Activated naive CD8-positive, alpha-beta T cell treated with anti-CD3 and anti-CD28 coated beads, Interleukin-2, amount 10 ng/mL, durations not matched to agents 7 days and 5 days (primary cell): ENCODE results near the gene BLTP3A. TPM values are rescaled to one million over a fixed set of nuclear protein-coding genes. Genes with fewer than 3 reads are reported as not detected.
"Not testable (repeated sequence)": the region's sequence is repeated elsewhere in the genome, so short reads cannot be mapped to it uniquely, and the experiment has no call there.

Experiments
- ATAC-seq: fragments of 150-1000 bp; cut with Tn5 transposase; one replicate; pipeline ENCODE4 v1.10.0; 2021; ENCODE audit warnings: low read depth, moderate library complexity
- POLR2A ChIA-PET: fragments of 350-600 bp; sonication (Branson Sonifier 250); formaldehyde crosslinking; loops from one replicate; lab custom pipeline; 2021; ENCODE audit warnings: antibody characterized with exemption; lab: Charles Lee
- DNase-seq: peaks from one replicate; pipeline ENCODE4 v3.0.0; 2021
- H3K27ac Mint-ChIP-seq: one replicate; pipeline ENCODE4 v1.8.0; 2022; ENCODE audit warnings: mild to moderate bottlenecking, mixed read lengths
- H3K27me3 Mint-ChIP-seq: one replicate; pipeline ENCODE4 v1.8.0; 2022; ENCODE audit warnings: mild to moderate bottlenecking, moderate library complexity, mixed read lengths
- H3K36me3 Mint-ChIP-seq: one replicate; pipeline ENCODE4 v1.8.0; 2021; ENCODE audit warnings: mild to moderate bottlenecking, mixed read lengths
- H3K4me1 Mint-ChIP-seq: one replicate; pipeline ENCODE4 v1.8.0; 2021; ENCODE audit warnings: mixed read lengths
- H3K4me3 Mint-ChIP-seq: one replicate; pipeline ENCODE4 v1.8.0; 2022; ENCODE audit warnings: mild to moderate bottlenecking, moderate library complexity, mixed read lengths
- H3K9me3 Mint-ChIP-seq: one replicate; pipeline ENCODE4 v1.8.0; 2021; ENCODE audit warnings: mixed read lengths
- total RNA-seq, 2 experiments: library from RNA; stranded (reverse); gene quantifications; one replicate each; pipeline ENCODE4 v1.2.3, GENCODE V29; 2021

BLTP3A gene, protein sequence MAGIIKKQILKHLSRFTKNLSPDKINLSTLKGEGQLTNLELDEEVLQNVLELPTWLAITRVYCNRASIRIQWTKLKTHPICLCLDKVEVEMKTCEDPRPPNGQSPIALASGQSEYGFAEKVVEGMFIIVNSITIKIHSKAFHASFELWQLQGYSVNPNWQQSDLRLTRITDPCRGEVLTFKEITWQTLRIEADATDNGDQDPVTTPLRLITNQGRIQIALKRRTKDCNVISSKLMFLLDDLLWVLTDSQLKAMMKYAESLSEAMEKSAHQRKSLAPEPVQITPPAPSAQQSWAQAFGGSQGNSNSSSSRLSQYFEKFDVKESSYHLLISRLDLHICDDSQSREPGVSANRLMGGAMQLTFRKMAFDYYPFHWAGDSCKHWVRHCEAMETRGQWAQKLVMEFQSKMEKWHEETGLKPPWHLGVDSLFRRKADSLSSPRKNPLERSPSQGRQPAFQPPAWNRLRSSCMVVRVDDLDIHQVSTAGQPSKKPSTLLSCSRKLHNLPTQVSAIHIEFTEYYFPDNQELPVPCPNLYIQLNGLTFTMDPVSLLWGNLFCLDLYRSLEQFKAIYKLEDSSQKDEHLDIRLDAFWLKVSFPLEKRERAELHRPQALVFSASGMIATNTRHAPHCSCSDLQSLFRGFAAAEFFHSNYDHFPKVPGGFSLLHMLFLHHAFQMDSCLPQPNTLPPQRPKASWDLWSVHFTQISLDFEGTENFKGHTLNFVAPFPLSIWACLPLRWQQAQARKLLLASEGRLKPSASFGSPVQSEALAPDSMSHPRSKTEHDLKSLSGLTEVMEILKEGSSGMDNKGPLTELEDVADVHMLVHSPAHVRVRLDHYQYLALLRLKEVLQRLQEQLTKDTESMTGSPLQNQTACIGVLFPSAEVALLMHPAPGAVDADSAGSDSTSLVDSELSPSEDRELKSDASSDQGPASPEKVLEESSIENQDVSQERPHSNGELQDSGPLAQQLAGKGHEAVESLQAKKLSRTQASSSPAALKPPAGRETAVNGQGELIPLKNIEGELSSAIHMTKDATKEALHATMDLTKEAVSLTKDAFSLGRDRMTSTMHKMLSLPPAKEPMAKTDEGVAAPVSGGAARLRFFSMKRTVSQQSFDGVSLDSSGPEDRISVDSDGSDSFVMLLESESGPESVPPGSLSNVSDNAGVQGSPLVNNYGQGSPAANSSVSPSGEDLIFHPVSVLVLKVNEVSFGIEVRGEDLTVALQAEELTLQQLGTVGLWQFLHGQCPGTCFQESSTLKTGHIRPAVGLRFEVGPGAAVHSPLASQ (N-terminal part only)
- total RNA-seq, result 10 to 100 TPM; 11.7 to 11.8 TPM

DNA sequence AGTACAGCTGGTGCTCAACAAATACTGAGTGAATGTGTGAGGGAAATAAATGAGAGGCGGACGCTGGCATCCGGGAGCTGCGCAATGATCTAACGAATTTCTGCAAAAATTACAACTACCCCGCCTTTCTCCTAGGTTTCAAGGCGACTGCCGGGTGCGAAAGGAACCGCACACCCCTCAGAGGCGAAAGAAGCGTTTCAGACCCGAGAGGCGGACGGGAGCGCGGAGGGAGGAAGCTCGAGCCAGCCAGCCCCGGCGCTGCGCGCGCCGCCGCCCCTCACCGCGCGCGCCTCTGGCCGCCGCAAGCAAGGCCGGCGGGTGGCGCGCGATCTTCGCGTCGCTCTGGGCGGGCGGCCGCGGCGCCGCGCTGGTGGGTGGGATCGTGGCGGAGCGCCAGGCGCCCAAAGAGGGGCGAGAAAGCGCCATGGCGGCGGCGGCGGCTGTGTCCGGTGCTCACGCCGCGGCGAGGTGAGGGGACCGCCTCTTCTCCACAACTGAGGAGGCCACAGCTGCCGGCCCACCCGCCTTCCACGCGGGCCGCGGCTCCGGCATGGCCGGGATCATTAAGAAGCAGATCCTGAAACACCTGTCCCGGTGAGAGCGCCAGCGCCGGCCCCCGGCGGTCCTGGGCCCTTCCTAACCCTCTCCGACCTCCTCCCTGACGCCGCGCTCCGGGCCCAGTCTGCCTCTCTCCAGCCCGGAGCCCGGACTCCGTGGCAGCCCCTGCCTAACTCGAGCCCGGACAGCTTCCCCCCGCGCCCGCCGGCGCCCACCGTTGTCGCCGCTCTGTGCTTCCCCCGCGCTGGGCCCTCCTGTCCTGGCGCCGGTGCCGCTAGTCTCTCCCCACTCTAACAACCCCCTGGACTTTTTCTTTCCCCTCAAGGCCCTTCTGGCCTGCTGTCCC is at the start of gene BLTP3A:
TSS of gene BLTP3A (plus strand) at position 383 of the 904 bp plus-strand sequence. CDS start at position 551, 168 bp downstream.
- Mint-ChIP-seq H3K9me3 (no peaks in the 10 kb centered on the region), H3K4me3 (peak within 1 kb of the TSS; percentile 87), H3K27me3 (no peaks in the 10 kb centered on the region), H3K4me1 (peaks cover 16% of the 10 kb centered on the region), H3K36me3 (no peaks in the 10 kb centered on the region), H3K27ac (peak within 1 kb of the TSS; percentile 86)
- POLR2A ChIA-PET, result interaction anchor here (0.6 to 3.1 kb wide), 11 partner anchors 12 to 367 kb away, joined by 3 to 36 read pairs (median 5); partner anchors contain the start of genes ANKS1A, ILRUN, RPS10 and SNRPC
- DNase-seq (peak; percentile 87), ATAC-seq (peak; percentile 94)

GRCh38 chr6:34742094-34742493 is 49.8 kb upstream of the BLTP3A start:
- H3K4me1 Mint-ChIP-seq, result no peaks in the 10 kb centered on the region
- H3K9me3 Mint-ChIP-seq, result no peaks in the 10 kb centered on the region
- POLR2A ChIA-PET, result no interaction called here
- ATAC-seq (no peak), DNase-seq (no peak)
- H3K36me3 Mint-ChIP-seq, result no peaks in the 10 kb centered on the region
- H3K27me3 Mint-ChIP-seq, result peaks cover 5% of the 10 kb centered on the region
- H3K4me3 Mint-ChIP-seq, result no peak overlapping the region
- no peak overlapping the region for H3K27ac Mint-ChIP-seq

DNA sequence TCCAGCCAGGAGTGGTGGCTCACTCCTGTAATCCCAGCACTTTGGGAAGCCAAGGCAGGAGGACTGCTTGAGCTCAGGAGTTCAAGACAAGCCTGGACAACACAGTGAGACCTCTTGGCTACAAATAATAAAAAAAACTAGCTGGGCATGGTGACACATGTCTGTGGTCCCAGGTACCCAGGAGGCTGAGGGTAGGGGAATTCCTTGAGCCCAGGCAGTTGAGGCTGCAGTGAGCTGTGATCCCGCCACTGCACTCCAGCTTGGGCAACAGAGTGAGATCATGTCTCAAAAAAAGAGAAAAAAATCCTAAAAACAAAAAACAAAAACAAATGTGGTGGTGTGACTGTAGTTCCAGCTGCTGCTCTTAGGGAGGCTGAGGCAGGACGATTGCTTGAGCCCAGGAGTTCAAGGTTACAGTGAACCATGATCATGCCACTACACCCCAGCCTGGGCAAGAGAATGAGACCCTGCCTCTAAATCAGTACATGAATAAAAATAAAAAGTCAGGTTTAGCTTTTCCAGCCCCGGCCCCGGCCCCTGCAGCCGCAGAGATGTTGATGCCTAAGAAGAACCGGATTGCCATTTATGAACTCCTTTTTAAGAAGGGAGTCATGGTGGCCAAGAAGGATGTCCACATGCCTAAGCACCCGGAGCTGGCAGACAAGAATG is 48.1 kb upstream of the BLTP3A start:
- H3K4me1 Mint-ChIP-seq, result no peaks in the 10 kb centered on the region
- ATAC-seq (no peak), DNase-seq (no peak)
- POLR2A ChIA-PET, result no interaction called here
- H3K9me3 Mint-ChIP-seq, result no peaks in the 10 kb centered on the region
- H3K4me3 Mint-ChIP-seq, result no peak overlapping the region
- H3K36me3 Mint-ChIP-seq, result no peaks in the 10 kb centered on the region
- peaks cover 5% of the 10 kb centered on the region for H3K27me3 Mint-ChIP-seq
- no peak overlapping the region for H3K27ac Mint-ChIP-seq

- H3K9me3 Mint-ChIP-seq, POLR2A ChIA-PET, H3K4me1 Mint-ChIP-seq, DNase-seq, H3K27me3 Mint-ChIP-seq, H3K27ac Mint-ChIP-seq, H3K36me3 Mint-ChIP-seq, ATAC-seq, H3K4me3 Mint-ChIP-seq: not testable (repeated sequence)
These were observed 47.6 kb upstream of the BLTP3A start for GRCh38 chr6:34744294-34744647.

GRCh38 chr6:34745277-34746103 is 46.4 kb upstream of the BLTP3A start:
- H3K36me3 Mint-ChIP-seq, result no peaks in the 10 kb centered on the region
- no peaks in the 10 kb centered on the region for H3K4me1 Mint-ChIP-seq
- peaks cover 2% of the 10 kb centered on the region for H3K27me3 Mint-ChIP-seq
- POLR2A ChIA-PET, result interaction anchor here (0.9 kb wide), 1 partner anchor 12 kb away, joined by 3 read pairs; the partner anchor contains the start of gene SNRPC
- H3K4me3 Mint-ChIP-seq, result no peak overlapping the region
- H3K9me3 Mint-ChIP-seq, result no peaks in the 10 kb centered on the region
- ATAC-seq (no peak), DNase-seq (no peak)
- no peak overlapping the region for H3K27ac Mint-ChIP-seq

- Mint-ChIP-seq H3K4me3 (no peak overlapping the region), H3K9me3 (no peaks in the 10 kb centered on the region), H3K4me1 (no peaks in the 10 kb centered on the region), H3K36me3 (no peaks in the 10 kb centered on the region), H3K27me3 (no peaks in the 10 kb centered on the region), H3K27ac (no peak overlapping the region)
- DNase-seq (no peak), ATAC-seq (no peak)
- POLR2A ChIA-PET, result interaction anchor here (0.9 kb wide), 1 partner anchor 11 kb away, joined by 3 read pairs; the partner anchor contains the start of gene SNRPC
These were observed 45.6 kb upstream of the BLTP3A start for GRCh38 chr6:34746104-34746846.

DNA sequence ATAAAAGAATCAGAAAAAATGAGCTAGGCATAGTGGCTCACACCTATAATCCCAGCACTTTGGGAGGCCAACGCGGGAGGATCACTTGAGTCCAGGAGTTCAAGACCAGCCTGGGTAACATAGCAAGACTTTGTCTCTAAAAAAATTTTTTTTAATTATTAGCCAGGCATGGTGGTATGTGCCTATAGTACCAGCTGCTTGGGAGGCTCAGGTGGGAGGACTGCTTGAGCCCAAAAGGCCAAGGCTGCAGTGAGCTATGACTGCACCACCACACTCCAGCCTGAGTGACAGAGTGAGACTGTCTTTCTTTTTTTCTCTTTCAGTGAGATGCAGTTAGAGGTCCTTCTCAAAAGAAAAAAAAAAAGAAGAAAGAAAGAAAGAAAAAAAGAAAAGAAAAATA is 43.1 kb upstream of the BLTP3A start:
- ATAC-seq (no peak), DNase-seq (no peak)
- no peak overlapping the region for H3K4me3 Mint-ChIP-seq
- POLR2A ChIA-PET, result no interaction called here
- H3K27ac Mint-ChIP-seq, result no peak overlapping the region
- no peaks in the 10 kb centered on the region for H3K9me3 Mint-ChIP-seq
- no peaks in the 10 kb centered on the region for H3K27me3 Mint-ChIP-seq
- H3K36me3 Mint-ChIP-seq, result no peaks in the 10 kb centered on the region
- H3K4me1 Mint-ChIP-seq, result no peaks in the 10 kb centered on the region

- not testable (repeated sequence) for H3K4me1 Mint-ChIP-seq, H3K27ac Mint-ChIP-seq, H3K4me3 Mint-ChIP-seq, H3K9me3 Mint-ChIP-seq, H3K36me3 Mint-ChIP-seq, DNase-seq, H3K27me3 Mint-ChIP-seq
- peak; percentile 49 for ATAC-seq
- POLR2A ChIA-PET, result interaction anchor here (0.7 to 2.1 kb wide), 16 partner anchors 9 to 507 kb away, joined by 3 to 36 read pairs (median 3); partner anchors contain the start of genes ANKS1A, BLTP3A, ILRUN and TAF11
These were observed 35.4 kb upstream of the BLTP3A start for GRCh38 chr6:34756513-34756856.

GRCh38 chr6:34757687-34758274 is 34.1 kb upstream of the BLTP3A start:
- H3K4me3 Mint-ChIP-seq, result no peak overlapping the region
- no peak for ATAC-seq
- no peak overlapping the region for H3K27ac Mint-ChIP-seq
- H3K27me3 Mint-ChIP-seq, result no peaks in the 10 kb centered on the region
- H3K36me3 Mint-ChIP-seq, result peaks cover 6% of the 10 kb centered on the region
- no peaks in the 10 kb centered on the region for H3K9me3 Mint-ChIP-seq
- DNase-seq, result no peak
- POLR2A ChIA-PET, result interaction anchor here (0.5 to 2.1 kb wide), 13 partner anchors 9 to 1839 kb away, joined by 3 to 36 read pairs (median 4); partner anchors contain the start of genes ANKS1A, BLTP3A, ILRUN and TAF11
- peaks cover 6% of the 10 kb centered on the region for H3K4me1 Mint-ChIP-seq

- Mint-ChIP-seq H3K36me3 (peaks cover 13% of the 10 kb centered on the region), H3K4me1 (peaks cover 6% of the 10 kb centered on the region), H3K9me3 (no peaks in the 10 kb centered on the region), H3K27me3 (no peaks in the 10 kb centered on the region), H3K4me3 (no peak overlapping the region), H3K27ac (no peak overlapping the region)
- DNase-seq, result no peak
- no peak for ATAC-seq
- POLR2A ChIA-PET, result no interaction called here
These were observed 31.8 kb upstream of the BLTP3A start for GRCh38 chr6:34760108-34760507.
